ENCODE data around the gene ARF3.

- TF ChIP-seq CTCF (optimal IDR thresholded peaks at IDR 0.05 in 1 of 3, IDR thresholded peaks at IDR 0.05 in 1 of 3, conservative IDR thresholded peaks at IDR 0.05 in 1 of 3; ENCODE audit: extremely low read depth in 1 of 3, insufficient read depth in 2 of 3, low read length in 3 of 3) (no peak), EZH2 (IDR thresholded peaks at IDR 0.05; ENCODE audit: low read length) (no peak)
Observed at GRCh38 chr12:48990552-48990951, 33.3 kb upstream of the ARF3 start.
